HT1080 (cell line): Measurements from ENCODE around the gene CAMTA1. TPM values are rescaled to one million over a fixed set of nuclear protein-coding genes. Genes with fewer than 3 reads are reported as not detected.
"Not testable (repeated sequence)": the region's sequence is repeated elsewhere in the genome, so short reads cannot be mapped to it uniquely, and the experiment has no call there.

Source experiments
- DNase-seq: peaks from one replicate; pipeline ENCODE4 v3.0.0-alpha.2; 2015; ENCODE audit warnings: low read depth
- total RNA-seq: library from RNA; depleted of rRNA; stranded (reverse); fragments of >200 nt; shearing (Covaris generic); gene quantifications from 2 replicates; pipeline ENCODE4 v1.2.3, GENCODE V29; 2014

Gene CAMTA1
- total RNA-seq, 1 experiment from 2014 or later: 59.2 TPM

DNA sequence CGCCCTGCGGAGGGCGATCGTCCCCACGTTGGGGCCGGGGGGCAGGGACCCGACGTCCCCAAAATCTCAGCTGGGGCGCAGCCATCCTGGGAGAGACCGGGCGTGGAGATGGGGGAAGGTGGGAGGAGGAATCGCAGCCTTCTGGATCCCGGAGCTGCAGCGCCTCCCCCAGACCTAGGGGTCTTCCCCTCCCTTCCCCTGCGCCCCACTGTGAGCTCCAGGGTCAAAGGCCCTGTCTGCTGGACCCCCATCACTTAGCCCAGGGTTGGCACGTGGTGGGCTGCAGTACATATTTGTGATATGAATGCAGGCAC lies 895.7 kb downstream of the CAMTA1 start:
- no peak for DNase-seq

DNA sequence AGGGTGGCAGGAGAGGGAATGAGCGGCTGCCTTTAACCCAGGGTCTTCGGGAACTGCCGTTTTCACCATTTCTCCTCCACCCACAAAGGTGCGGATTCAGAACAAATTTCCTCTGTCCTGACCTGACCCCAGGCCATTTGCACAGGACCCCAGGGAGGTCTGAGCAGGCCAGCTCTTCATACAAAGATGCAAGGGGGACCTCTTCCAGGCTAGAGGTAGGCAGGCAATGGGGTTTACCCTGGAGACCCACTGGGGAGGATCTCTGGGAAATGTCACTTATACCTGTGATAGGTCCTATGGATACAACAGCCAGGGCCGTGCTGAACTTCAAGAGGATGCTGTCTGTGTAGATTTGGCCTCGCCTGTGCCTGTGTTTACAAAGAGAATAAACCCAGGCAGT lies 896.1 kb downstream of the CAMTA1 start:
- no peak for DNase-seq

DNA sequence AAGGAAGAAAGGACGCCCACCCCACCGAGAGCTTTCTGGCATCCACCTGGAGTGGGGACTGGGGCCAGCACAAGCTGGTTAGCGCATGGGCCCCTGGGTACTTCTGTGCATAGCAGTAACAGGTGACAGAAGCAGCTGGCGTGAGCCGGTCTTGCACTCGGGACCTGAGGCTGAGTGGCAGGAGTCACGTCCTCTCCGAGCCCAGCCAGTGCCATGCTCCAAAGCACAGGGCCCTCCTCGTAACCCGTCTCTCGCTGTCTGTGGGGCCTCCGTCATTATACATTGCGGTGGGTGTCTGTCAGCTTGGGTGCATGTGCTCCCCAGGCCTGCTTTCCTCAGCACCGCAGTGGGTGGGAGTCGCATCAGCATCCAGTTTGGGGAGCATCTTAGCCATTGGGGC lies 898.3 kb downstream of the CAMTA1 start:
- no peak for DNase-seq

DNA sequence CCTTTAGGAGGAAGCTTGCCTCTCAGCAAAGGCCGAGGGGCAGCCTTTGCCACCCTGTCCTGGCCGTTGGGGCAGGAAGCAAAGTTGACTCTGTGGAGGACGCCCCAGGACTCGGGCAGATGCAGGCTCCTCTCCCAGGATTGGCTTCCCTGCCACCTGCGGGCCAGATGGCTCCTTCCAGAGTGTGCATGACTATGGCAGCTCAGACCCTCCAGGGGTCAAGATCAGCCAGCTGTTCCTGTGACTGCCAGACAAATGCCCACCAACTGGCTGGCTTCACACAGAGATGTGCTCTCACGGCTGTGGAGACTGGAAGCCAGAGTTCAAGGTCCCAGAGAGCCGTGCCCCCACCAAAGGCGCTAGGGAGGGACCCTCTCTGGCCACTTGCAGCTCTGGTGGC lies 898.9 kb downstream of the CAMTA1 start:
- no peak for DNase-seq

DNA sequence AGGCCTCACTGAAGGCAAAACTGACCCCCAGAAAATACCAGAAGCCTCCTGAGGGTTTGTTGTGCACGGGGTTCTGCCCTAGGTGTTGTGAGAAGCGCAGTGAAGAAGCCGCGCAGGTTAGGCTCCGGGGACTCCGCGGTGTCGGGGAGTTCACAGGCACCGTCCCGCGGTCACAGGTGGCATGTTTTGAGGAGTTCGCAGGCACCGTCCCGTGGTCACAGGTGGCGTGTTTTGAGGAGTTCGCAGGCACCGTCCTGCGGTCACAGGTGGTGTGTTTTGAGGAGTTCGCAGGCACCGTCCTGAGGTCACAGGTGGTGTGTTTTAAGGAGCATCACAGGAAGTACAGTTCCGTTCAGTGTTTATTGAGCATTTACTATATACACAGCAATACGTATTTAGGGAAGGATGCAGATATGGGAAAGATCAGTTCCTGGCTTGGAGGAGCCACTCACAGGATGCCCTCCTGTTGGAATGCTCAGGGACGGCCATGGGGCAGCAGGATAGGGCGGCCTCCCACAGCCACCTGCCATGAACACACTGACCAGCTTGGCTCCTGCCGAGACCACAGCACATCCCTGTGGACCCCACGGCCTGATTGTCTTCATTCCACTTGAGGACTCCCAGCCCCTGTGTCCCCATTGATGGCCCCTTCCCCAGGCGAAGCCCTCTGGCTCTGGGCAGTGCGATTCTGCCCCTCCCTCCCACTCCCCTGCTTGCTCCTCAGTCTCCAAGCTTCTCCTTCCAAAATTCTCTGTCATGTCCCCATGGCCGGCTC lies 899.8 kb downstream of the CAMTA1 start:
- DNase-seq: no peak

DNA sequence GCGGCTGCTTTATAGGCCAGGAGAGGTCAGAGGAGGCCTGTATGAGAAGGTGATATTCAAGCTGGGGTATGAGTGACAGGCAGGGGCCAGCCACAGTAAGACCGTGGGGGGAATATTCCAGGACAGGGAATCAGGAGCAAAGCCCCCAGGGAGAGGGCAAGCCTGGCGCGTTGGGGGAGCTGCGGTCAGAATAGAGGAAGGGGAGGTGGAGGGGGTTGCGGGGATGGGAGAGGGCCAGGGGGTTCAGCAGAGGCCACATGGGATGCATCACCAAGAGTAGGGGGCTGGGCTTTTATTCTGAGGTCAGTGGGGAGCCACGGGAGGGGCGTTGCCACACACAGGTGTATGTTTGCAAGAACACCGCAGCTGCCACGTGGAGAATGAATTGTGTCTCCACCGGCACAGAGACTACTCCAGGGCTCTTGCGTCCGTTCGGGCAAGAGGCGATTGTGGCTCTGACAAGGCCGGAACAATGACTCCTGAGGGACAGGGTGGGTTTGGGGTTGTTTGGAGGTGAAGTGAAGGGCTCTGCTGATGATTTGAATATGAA lies 901.1 kb downstream of the CAMTA1 start:
- DNase-seq: no peak

DNA sequence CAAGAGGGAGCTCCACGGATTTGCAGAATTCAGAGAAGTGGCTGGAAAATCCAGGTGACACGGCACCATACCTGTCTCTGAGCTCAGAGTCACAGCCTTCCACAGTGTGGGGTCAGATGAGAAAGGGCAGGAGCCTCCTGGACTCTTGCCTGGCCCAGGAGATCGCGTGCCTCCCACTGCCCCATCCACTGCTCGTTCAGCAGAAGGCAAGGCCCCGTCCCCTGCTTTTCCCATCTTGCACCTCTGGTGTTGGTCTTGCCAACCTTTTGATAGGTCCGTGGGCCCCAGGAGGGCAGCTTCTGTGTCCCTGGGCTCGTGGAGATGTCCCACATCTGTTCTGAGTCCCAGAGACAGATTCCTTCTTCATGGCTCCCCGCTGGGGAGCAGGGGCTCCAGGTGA lies 902.2 kb downstream of the CAMTA1 start:
- no peak for DNase-seq

DNA sequence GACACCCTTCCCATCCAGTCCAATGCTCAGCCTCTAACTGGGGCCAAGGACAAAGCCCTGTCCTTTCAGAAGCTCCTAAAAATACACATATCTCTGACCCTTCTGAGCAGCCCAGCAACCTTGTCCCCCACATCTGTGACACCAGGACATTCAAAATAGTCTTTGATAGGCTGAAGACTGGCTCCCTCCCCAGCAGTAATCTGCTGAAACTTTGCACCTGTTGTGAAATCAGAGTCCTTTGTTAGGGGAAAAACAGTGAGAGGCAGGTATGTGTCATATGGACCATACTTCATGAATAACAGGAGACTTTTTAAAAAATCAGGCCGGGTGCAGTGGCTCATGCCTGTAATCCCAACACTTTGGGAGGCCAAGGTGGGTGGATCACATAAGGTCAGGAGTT lies 903.4 kb downstream of the CAMTA1 start:
- no peak for DNase-seq

DNA sequence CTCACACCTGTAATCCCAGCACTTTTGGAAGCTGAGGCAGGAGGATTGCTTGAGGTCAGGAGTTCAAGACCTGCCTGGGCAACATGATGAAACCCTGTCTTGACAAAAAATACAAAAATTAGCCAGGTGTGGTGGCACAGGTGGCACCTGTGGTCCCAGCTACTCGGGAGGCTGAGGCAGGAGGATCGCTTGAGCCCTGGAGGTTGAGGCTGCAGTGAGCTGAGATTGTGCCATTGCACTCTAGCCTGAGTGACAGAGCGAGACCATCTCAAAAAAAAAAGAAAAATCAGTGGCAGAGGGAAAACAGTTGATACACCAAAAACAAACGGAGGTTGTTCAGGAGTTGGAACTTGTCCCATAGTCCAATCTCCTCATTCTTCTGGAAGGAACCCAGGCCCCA lies 904.1 kb downstream of the CAMTA1 start:
- not testable (repeated sequence) for DNase-seq

DNA sequence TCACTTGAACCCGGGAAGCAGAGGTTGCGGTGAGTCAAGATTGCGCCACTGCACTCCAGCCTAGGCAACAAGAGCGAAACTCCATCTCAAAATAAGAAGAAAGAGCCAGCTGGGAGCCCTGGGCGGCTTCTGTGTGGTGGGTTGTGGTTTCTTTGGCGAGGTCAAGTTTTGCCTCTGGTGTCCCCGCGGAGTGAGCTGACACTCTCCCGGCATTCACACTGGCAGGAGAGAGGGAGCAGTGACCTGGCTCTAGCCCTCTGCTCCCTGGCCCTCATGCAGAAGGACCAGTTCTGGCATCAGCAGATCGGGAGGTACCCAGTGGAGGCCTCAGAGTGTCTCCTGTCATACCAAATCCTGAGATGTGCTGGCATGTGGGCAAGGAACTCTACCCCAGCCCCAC lies 904.8 kb downstream of the CAMTA1 start:
- DNase-seq: no peak

DNA sequence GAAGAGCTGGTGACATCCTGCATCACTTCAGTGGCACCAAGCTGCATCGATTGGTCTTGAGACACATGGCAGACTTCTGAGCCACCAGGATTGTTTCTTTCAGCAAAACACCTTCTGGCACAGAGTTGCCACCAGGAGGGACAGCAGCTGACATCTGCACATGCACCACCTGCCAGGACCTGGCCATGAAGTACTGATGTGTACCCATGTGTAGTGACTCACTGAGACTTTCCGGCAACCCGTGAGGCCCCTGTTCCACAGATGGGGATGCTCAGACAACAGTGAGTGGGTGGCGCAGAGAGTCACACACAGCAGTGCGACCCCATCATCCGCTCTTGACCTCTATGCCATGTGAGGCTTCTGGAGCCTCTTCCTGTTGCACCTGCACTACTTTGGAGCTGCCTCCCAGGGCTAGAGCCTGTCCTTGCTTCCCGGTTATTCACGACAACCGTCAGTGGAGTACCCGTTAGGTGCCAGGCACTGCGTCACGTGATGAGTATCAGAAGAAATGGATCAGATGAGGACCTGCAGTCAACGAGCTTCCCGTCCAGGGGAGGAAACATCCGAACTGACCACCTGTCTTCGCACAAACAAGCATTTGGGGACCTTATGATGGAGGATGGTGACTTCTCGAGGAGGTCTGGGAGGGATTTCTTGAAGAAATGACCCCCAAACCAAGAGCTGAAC lies 905.4 kb downstream of the CAMTA1 start:
- DNase-seq: no peak

DNA sequence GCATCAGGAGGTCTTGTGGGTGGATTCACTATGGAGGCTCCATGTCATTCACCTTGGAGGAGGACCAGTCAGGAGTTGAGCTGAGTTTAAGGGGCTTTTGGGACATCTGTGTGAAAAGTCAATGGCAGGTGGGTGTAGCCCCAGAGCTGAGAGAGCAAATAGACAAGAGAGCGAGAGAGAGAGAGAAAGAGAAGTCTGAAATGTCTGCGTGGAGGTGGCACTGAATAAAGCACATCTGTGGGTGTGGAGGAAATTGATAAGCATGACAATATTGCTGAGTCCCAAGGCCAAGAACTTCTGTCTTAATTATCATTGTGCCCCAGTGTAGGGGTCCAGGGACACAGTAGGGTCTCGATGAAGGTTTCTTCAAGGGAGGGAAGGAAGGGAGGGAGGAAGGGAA lies 906.3 kb downstream of the CAMTA1 start:
- no peak for DNase-seq

DNA sequence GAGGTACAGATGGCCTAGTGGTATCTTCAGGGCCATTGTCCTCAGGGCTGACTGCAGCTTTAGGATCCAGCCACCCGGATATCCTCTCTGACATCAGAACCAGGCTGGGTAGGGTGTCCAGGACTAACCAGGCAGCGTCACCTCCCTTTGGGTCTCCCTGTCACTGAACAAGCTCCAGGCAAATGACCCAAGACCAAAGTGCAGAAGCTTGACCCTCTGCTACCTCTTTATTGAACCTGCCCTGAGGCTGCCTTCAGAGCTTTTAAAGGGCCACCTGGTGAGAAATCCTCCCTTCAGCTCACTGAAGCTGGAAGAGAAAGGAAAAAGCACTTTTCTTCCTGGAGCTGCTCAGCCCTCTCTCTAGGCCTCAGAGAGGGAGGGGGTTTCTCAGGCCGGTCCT lies 906.8 kb downstream of the CAMTA1 start:
- no peak for DNase-seq

DNA sequence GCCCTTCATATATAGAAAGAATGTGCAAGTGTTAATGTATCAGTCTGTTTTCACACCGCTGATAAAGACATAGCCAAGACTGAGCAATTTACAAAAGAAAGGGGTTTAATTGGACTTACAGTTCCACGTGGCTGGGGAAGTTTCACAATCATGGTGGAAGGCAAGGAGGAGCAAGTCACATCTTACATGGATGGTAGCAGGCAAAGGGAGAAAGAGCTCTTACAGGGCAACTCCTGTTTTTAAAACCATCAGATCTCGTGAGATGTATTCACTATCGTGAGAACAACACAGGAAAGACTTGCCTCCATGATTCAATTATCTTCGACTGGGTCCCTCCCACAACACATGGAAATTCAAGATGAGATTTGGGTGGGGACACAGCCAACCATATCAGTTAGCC lies 907.8 kb downstream of the CAMTA1 start:
- not testable (repeated sequence) for DNase-seq

DNA sequence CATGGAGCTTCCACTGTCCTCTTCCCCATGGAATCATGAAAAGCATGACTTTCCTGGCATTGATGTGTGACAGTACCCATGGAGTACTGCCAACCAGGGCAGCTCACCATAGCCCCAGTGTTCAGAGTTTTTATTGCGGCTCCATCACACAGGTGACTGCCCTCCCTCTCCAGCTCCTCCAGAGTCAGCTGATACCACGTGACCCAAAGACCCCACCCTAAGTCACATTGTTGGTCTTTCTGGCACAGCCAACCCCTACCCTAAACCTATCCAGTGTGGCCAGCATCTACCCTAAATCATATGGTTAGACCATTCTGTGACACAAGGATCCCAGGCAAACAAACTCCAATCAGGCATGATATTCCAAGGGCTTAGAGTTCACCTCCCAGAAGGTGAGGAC lies 908.4 kb downstream of the CAMTA1 start:
- no peak for DNase-seq

DNA sequence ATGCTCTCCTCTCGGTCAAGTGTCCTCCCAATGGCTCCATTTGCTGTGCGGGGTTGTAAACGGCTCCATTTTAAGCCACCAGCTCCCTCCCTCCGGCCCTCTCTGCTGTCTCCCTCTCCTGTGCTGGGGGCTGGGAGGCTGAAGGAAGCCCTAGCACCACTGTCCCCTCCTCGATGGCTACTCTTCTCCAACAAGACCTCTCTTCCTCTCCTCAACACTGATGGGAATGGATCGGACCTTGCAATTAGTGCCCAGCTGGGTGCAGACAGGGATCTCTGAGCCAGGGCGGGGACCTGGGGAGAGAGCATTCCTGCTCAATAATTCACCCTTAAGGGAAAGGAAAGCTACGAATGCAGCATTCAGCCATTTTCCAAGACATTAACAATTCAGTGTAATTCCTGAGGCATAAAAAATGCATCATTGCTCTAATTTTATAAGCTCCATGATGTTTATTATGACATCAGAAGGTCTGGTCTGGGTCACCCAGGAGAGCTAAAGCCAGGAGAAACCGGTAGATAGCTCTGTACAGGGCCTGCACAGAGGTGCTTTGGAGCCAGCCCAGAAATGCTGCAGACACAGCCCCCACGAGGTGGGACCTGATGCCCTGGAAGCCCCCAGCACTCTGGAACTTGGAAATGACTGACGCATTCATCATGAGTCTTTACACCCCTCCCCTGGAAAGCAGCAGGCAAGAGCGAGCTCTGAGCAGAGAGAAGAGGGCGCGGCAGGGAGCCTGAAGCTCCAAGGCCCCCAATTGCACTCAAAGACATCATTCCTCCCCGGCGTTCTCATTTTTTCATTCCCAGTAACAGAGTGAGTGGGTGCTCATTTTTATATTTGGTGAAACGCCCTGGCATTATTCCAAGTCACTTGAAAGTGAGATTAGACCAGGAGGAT lies 909.6 kb downstream of the CAMTA1 start:
- no peak for DNase-seq

DNA sequence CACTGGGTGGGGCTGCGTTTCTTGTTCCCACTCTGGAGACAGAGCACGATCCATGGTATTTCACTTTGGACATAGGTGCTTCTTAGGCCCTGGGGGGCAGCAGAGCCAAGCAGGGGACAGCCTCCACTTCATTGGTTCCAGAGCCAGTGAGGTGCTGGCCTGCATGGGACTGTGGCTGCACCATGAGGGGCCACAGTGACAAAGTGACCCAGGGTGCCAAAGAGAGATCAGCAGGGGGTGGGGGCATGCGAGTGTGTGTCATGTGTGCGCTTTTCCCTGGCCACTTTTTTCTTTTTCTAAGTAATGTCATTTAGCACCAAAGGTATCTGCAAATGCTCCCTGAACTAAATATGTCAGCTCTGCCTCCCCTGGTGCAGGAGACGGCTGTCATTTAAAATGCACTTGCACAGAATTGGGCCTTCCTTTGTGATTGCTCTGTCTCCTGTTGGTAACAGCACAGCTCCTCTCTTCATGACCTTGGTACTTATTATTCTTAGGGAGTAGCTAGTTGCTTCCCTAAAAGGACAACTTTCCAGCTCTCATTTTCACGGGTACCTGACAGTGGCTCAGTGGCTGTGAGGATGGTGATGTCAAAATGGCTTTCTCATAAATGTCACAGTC lies 910.4 kb downstream of the CAMTA1 start:
- DNase-seq: no peak

DNA sequence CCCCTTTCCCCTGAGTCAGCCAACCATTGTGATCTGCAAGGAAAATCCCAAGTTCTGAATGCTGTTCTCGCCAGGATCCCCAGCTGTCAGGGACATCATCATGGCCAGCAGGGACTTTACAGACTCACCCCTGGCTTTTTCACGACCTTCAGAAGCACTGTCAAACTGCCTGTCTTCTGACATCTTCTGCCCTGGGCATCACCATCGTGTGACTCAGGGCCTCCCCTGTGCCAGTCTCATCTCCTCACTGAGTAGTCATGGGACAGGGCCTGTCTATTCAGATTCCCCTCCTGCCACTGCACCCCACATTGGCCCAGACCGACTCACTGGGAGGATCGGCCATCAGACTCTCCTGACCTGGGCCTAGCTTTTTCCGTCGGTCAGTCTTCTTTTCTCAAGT lies 913.4 kb downstream of the CAMTA1 start:
- DNase-seq: no peak

DNA sequence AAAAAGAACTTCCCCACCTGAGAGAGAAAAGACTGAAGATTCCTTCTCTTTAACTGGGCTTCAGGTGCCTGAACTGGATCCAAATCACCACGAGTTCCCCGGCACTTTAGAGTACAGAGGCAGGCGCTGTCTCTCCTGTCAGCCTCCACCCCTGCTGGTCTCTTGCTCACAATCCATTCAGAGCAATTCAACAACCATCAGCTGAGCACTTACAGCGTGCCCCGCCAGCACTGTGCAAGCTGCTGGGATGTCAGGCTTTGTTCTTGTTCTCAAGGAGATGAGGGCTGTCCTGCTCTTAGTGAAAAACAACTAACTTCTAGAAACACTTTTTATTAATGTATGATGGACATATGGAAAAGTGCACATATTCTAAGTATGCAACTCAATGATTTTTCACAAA lies 917.1 kb downstream of the CAMTA1 start:
- no peak for DNase-seq

DNA sequence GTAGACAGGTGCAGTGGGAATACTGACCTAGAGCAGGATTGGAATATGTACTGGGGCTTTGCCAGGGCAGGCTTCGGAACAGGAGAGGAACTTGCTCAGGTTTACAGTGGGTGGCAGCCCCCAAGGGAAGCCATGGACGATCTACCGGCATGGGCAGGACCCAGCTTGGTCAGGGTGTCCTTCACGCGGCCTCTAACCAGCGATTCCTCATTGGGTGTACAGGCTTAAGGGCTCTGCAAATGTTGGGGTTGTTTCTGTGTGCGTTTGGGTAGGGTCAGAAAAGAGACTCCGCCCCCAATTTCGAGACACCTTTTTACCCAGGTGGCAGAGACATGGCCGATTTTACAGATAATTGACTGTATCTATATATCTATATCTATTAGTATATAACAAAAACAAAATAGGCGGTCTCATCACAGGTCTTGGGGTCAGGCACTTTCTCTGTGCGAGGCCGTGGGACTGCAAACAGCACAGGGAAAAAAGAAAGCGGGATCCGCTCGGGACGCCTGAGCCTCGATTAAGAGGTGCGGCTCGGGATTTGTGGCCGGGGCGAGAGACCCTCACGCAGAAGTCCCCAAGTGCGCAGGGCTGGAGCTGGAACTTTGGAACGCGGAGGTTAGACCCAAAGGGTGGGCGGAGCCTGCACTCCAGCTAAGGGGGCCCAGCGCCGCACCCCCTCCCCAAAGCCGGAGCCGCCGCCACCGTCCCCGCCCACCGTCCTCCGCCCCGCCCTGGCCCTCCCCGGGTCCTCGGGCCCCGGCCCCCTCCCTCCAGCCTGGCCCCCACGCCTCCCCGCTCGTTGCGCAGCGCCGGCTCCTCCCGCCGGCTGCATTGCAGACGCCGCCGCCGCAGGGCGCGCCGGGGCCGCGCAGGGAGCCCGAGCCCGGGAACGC lies 918.3 kb downstream of the CAMTA1 start:
- no peak for DNase-seq
